ENCODE data around the gene FOXK1.
"Not testable (repeated sequence)": the region's sequence is repeated elsewhere in the genome, so short reads cannot be mapped to it uniquely, and the experiment has no call there.

The FOXK1 gene

DNA sequence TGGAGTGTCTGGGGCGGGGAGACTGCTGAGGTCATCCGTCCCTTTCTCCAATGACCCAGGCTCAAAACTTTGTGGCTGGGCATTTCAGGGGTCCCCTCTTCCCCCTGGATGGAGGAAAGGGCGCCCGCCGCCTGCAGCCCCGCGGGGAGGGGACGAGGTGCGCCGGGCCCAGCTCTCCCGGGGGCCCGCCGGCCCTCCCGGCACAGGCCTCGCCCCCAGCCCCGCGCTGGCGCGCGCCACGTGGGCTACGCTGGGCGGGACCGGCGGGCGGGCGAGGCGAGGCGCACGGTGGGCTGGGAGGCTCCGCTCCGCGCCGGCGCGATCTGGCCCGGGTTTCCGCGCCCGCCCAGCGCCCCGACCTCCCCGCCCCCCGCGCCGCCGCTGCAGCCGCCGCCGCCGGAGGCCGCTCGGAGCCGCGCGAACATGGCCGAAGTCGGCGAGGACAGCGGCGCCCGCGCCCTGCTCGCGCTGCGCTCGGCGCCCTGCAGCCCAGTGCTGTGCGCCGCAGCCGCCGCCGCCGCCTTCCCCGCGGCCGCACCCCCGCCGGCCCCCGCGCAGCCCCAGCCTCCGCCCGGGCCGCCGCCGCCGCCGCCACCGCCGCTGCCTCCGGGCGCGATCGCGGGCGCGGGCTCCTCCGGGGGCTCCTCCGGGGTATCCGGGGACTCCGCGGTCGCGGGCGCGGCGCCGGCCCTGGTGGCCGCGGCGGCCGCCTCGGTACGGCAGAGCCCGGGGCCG, at the start of gene FOXK1:
Gene FOXK1 (plus strand): TSS at position 410 of the 735 bp plus-strand sequence. CDS start 14 bp downstream, at position 424.
- H3K4me3 ChIP-seq (ENCODE audit: low read depth, low read length), result peak within 1 kb of the TSS; percentile 83
- DNase-seq (ENCODE audit: low read depth), result no peak

DNA sequence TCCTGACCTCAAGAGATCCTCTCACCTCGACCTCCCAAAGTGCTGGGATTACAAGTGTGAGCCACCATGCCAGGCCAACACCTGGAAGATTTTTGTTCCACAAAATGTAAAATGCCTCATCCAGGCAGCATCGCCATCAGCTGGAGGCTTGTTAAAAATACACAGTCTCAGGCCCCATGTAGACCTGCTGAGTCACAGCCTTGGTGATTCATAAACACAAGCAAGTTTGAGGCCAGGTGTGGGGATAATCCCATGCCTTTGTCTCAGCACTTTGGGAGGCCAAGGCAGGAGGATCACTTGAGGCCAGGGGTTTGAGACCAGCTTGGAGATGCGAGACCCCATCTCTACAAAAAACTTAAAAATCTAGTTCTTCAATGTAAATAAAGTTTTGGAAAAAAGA, 49.1 kb upstream of the FOXK1 start:
- DNase-seq (ENCODE audit: low read depth), result no peak
- H3K4me3 ChIP-seq (ENCODE audit: low read depth, low read length), result no peak overlapping the region

DNA sequence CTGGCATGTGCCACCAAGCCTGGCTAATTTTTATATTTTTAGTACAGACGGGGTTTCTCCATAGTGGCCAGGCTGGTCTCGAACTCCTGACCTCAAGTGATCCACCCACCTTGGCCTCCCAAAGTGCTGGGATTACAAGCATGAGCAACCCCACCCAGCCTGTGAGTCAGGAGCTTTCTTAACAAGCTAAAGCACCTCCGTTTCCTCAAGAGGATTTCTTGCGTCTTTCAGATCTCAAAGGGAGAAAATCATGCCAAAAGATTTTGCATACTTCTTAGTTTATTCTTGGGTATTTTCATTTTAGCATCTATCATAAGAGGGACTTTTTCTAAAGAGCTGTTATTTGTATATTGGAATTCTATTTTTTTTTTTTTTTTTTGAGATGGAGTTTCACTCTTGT, 47.9 kb upstream of the FOXK1 start:
- peak; percentile 45 for DNase-seq (ENCODE audit: low read depth)
- H3K4me3 ChIP-seq (ENCODE audit: low read depth, low read length), result no peak overlapping the region

- no peak for DNase-seq (ENCODE audit: low read depth)
- H3K4me3 ChIP-seq (ENCODE audit: low read depth, low read length), result no peak overlapping the region
Observed at GRCh38 chr7:4638781-4639575, 43.1 kb upstream of the FOXK1 start.

DNA sequence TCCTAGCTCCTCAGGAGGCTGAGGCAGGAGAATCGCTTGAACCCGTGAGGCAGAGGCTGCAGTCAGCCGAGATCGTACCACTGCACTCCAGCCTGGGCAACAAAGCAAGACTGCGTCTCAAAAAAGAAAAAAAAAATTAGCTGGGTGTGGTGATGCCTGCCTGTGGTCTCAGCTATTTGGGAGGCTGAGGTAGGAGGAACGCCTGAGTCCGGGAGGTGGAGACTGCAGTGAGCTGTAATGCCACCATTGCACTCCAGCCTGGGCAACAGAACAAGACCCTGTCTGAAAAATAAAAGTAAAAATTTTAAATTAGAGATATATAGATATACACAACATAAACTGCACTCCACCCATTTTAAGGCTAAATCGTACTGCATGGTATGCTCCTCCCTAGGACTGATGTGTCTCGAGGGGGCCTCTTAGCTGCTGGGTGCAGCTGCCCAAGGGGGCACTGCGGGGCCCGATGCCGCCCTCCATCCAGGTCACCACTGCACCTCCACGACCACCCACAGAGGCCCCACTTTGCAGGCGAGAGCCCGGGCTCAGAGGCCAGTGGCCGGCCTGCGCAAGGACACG, 40.9 kb upstream of the FOXK1 start:
- H3K4me3 ChIP-seq (ENCODE audit: low read depth, low read length), result peak overlapping the region; percentile 53
- no peak for DNase-seq (ENCODE audit: low read depth)

GRCh38 chr7:4641667-4642467, 40.2 kb upstream of the FOXK1 start:
- H3K4me3 ChIP-seq (ENCODE audit: low read depth, low read length), result peak overlapping the region; percentile 66
- peak; percentile 54 for DNase-seq (ENCODE audit: low read depth)

- peak overlapping the region; percentile 66 for H3K4me3 ChIP-seq (ENCODE audit: low read depth, low read length)
- no peak for DNase-seq (ENCODE audit: low read depth)
Observed at GRCh38 chr7:4642468-4643203, 39.5 kb upstream of the FOXK1 start.

GRCh38 chr7:4643204-4643471, 39.0 kb upstream of the FOXK1 start:
- not testable (repeated sequence) for H3K4me3 ChIP-seq (ENCODE audit: low read depth, low read length); DNase-seq (ENCODE audit: low read depth)

DNA sequence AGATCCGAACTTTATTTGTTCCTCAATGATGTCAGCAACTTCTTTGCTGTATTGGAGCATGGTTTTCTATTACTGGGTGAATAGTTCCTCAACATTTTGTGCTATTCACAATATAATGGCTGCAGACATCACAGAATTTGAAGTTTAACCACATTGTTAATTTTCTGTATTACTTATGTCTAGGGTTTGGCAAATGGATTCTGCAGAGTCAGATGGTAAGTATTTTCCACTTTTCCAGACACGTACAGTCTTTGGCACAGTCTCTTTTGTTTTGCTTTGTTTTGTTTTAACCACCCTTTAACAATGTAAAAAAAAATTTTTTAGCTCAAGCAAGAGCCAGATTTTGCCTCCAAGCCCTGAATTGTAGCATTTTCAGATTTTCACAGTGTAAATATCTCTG, 36.8 kb upstream of the FOXK1 start:
- H3K4me3 ChIP-seq (ENCODE audit: low read depth, low read length), result no peak overlapping the region
- no peak for DNase-seq (ENCODE audit: low read depth)

- no peak for DNase-seq (ENCODE audit: low read depth)
- H3K4me3 ChIP-seq (ENCODE audit: low read depth, low read length), result no peak overlapping the region
Observed at GRCh38 chr7:4648111-4648510, 34.0 kb upstream of the FOXK1 start.

- DNase-seq (ENCODE audit: low read depth), result peak; percentile 8
- no peak overlapping the region for H3K4me3 ChIP-seq (ENCODE audit: low read depth, low read length)
Observed at GRCh38 chr7:4650433-4651047, 31.6 kb upstream of the FOXK1 start.

DNA sequence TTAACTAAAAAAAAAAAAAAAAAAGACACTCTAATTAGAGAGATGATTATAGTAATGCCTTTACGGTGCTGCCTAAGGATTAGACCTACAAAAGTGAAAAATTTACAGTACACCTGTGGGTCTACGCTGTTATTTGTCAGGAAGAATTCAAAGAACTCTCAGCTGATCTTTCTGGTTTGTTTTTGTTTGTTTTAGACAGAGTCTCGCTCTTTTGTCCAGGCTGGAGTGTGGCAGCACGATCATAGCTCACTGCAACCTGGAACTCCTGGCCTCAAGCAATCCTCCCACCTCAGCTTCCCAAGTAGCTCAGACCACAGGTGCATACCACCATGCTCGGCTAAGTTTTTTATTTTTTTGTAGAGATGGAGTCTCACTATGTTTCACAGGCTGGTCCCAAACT, 28.3 kb upstream of the FOXK1 start:
- no peak overlapping the region for H3K4me3 ChIP-seq (ENCODE audit: low read depth, low read length)
- no peak for DNase-seq (ENCODE audit: low read depth)

- no peak overlapping the region for H3K4me3 ChIP-seq (ENCODE audit: low read depth, low read length)
- DNase-seq (ENCODE audit: low read depth), result no peak
Observed at GRCh38 chr7:4655311-4655710, 26.8 kb upstream of the FOXK1 start.

DNA sequence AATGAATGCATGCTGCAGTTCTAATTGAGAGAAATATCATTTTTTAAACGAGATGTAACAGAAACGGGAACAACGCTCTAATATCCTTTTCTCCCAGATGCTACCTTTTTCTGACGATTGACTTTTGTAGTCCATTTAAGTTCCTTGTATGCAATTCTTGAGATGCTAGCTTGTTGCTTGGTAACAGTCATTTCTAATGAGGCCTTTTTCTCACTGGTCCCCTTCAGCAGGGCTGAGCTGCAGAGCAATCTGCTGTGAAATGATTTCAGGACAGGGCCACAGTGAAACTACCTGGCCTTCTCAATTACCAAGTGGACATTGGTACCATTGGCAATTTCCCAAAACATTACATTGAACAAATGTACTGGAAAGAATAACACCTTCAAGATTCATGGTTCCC, 26.2 kb upstream of the FOXK1 start:
- no peak overlapping the region for H3K4me3 ChIP-seq (ENCODE audit: low read depth, low read length)
- DNase-seq (ENCODE audit: low read depth), result no peak

DNA sequence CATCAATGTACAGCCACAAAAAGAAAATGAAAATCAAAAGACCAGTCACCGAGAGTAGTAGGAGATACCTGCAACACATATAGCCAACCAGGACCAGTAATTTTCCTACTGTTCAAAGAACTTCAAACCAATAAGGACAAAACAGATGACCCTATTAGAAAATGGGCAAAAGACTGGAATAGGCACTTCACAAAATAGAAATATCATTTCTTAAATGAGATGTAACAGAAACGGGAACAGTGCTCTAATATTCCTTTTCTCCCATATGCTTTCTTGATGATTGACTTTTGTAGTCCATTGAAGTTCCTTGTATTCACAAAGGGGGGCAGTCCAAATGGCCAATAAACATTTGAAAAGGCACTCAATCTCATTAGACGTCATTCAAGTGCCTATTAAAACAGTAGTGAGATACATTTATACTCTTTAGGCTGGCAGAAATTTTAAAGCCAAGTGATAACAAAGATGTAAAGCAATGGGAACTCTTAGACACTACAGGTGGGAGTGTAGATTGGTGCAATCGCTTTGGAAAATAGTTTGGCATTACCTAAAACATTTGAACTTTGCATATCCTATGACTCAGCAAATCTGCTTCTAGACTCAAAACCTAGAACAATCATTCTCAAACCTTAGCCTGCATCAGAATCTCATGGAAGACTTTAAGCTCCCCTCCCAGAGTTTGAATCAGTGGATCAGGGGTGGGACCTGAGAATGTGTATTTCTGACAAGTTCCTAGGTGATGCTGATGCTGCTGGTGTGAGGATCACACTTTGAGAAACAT, 24.3 kb upstream of the FOXK1 start:
- DNase-seq (ENCODE audit: low read depth), result no peak
- H3K4me3 ChIP-seq (ENCODE audit: low read depth, low read length), result no peak overlapping the region

GRCh38 chr7:4659551-4660286, 22.4 kb upstream of the FOXK1 start:
- no peak for DNase-seq (ENCODE audit: low read depth)
- no peak overlapping the region for H3K4me3 ChIP-seq (ENCODE audit: low read depth, low read length)

GRCh38 chr7:4661871-4662270, 20.2 kb upstream of the FOXK1 start:
- no peak for DNase-seq (ENCODE audit: low read depth)
- no peak overlapping the region for H3K4me3 ChIP-seq (ENCODE audit: low read depth, low read length)

Data from skeletal muscle cell (primary cell).